ENCODE results near the gene ATP9A.
"Not testable (repeated sequence)": the region's sequence is repeated elsewhere in the genome, so short reads cannot be mapped to it uniquely, and the experiment has no call there.

Gene ATP9A

GRCh38 chr20:51653226-51653625 is 115.0 kb downstream of the ATP9A start:
- no peak for DNase-seq

DNA sequence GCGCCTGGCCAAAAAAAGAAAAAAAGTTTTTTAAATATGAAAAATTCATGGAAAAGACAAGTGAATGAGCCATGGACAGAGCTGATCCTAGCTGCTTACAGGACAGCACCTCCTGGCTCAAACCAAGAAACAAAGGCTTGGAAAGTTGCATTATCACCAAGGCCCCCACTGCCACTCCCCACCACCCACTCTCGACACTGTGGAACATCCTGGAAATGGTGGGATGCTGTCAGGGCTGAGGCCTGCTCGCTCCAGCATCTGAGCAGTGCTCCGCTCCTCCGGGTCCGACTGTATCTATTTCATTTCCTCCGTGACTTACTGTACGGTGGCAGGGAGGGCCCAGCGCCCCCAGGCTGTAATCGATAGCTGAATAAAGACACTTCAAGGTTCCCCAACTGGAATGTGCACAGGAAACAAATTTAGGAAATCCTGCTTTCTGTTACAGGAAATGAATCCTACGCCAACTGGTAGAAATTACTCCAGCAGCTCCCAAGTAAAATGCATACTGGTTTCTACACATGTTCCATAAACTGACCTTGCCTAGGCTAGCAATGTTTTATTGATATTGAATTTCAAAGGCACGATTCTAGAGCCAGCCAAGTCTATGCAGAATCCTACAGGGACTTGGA is 116.2 kb downstream of the ATP9A start:
- DNase-seq = no peak

DNA sequence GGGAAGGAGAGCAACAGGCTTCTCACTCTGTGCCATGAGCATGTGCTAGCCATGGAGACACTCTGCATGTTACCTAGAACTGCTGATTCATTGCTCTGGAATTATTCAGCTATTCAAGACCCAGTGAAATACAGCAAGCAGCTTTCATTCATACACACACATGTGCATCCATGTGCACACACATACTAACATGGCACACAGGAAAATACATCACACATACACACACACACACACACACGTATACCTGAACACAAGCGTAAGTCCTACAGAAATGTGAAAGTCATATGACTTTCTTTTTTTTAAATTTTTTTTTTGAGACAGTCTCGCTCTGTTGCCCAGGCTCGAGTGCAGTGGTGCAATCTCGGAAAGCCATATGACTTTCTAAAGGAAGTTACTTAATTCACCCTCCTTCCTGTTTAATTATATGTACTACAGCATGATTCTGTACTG is 117.5 kb downstream of the ATP9A start:
- DNase-seq = no peak

- no peak for DNase-seq
These were observed 119.6 kb downstream of the ATP9A start for GRCh38 chr20:51648571-51648947.

- DNase-seq = no peak
These were observed 120.3 kb downstream of the ATP9A start for GRCh38 chr20:51647674-51648570.

DNA sequence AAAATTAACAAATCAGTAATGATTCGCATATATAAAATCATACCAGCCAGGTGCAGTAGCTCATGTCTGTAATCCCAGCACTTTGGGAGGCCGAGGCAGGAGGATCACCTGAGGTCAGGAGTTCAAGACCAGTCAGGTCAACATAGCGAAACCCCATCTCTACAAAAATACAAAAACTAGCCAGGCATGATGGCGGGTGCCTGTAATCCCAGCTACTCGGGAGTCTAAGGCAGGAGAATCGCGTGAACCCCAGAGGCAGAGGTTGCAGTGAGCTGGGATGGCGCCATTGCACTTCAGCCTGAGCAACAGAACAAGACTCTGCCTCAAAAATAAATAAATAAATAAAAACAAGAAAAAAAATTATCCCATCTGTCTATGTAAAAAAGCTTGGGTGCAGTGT is 124.4 kb downstream of the ATP9A start:
- not testable (repeated sequence) for DNase-seq

GRCh38 chr20:51643390-51643789 is 124.8 kb downstream of the ATP9A start:
- no peak for DNase-seq

DNA sequence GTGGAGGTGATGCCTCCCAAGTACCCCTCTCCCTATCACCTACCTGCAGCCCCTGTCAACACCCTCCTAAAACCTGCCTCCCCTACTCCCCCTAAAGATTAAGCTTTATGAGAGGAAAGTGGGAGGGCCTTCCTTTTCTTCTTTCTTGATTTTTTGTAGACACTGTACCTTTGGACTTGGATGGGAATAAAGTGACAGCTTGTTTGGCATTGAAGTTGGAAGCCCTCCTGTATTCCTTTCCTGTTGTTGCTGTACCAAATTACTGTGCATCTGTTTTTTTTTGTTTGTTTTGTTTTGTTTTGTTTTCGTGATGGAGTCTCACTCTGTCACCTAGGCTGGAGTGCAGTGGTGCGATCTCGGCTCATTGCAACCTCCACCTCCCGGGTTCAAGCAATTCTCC is 126.3 kb downstream of the ATP9A start:
- DNase-seq = no peak

GRCh38 chr20:51640743-51641142 is 127.4 kb downstream of the ATP9A start:
- DNase-seq = no peak

DNA sequence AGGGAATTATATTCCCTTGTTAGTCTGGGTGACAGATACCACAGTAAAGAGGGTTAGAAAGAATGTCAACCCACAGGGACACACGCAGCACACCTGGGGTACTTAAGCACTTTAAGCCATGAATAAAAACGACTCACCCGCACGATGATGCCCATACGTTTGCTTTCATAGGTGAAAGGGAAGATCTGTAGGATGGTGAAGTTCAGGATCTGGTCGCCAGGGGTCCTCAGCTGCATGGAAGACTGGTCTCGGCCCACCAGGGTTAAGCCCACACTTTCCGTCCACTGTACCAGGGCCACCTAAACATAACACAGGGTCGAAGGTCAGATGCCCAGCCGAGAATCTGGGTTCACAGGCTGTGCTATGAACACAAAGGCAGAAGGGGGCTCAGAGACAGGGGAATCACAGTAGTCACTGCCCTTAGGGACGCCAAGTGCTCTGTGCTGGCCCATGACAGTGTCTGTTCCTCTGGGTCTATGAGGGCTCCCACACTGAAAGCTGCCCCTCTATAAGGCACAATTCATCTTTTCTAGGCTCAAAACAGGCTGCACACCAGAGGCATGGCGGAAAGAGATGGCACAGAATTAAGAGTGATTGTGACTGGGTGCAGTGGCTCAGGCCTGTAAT is 128.9 kb downstream of the ATP9A start:
- DNase-seq = peak; percentile 49

GRCh38 chr20:51637241-51637640 is 130.9 kb downstream of the ATP9A start:
- no peak for DNase-seq

DNA sequence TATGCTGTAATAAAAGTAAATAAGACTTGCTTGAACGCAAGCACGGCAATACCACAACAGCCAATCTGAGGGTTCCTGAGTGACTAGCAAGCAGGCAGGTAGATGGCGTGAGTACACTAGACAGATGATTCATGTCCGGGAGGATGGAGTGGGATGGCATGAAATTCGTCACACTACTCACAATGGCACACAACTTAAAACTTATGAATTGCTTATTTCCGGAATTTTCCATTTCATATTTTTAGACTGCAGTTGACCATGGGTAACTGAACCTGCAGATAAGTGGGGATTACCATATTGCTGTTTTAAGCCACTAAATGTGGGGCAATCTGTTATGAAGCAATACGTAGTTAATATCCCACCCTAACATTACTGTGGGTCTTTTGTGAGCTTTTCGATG is 132.1 kb downstream of the ATP9A start:
- no peak for DNase-seq

- no peak for DNase-seq
These were observed 132.5 kb downstream of the ATP9A start for GRCh38 chr20:51635680-51636079.

DNA sequence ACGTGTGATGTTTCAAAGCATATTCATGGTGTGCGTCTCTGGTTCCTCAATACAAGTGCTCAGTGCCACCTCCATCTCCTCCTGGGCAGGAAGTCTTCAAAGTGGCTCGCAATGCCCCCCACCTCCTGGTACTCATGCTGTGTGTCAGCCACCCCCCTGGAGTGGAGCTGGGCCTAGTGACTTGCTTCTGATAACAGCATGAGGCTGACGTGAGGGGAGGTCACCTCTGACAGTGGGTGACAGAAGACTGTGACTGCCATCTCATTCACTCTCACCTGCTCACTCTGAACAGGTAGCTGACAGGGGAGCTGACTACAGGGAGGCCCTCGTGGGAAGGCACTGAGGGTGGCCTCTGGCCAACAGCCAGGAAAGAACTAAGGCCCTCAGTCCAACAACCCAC is 133.3 kb downstream of the ATP9A start:
- DNase-seq = no peak

GRCh38 chr20:51634257-51634656 is 133.9 kb downstream of the ATP9A start:
- DNase-seq = no peak

DNA sequence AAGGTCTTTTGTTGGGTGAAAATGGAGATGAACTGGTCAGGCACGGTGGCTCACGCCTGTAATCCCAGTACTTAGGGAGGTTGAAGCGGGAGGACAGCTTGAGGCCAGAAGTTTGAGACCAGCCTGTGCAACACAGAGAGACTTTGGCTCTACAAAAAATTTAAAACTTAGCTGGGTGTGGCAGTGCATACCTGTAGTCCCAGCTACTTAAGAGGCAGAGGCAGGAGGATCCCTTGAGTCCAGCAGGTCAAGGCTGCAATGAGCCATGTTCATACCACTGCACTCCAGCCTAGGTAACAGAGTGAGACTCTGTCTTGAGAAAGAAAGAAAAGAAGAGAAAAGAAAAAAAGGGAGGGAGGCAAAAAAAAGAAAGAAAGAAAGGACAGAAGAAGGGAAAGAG is 134.8 kb downstream of the ATP9A start:
- DNase-seq = no peak

DNA sequence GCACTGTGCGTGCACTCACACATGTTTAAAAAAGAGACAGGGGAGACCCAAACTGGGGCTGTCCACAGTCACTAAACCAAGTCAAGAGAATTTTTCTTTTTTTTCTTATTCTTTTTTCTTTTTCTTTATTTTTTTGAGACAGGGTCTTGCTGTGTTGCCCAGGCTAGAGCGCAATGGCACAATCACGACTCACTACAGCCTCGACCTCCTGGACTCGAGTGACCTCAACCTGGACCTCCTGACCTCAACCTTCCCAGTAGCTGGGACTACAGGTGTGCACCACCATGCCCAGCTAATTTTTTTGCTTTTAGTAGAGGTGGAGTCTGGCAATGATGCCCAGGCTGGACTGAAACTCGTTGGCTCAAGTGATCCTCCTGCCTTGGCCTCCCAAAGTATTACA is 136.2 kb downstream of the ATP9A start:
- no peak for DNase-seq

- DNase-seq = no peak
These were observed 136.9 kb downstream of the ATP9A start for GRCh38 chr20:51631011-51631950.

- no peak for DNase-seq
These were observed 138.7 kb downstream of the ATP9A start for GRCh38 chr20:51629399-51630058.

- no peak for DNase-seq
These were observed 139.4 kb downstream of the ATP9A start for GRCh38 chr20:51628533-51629398.

DNA sequence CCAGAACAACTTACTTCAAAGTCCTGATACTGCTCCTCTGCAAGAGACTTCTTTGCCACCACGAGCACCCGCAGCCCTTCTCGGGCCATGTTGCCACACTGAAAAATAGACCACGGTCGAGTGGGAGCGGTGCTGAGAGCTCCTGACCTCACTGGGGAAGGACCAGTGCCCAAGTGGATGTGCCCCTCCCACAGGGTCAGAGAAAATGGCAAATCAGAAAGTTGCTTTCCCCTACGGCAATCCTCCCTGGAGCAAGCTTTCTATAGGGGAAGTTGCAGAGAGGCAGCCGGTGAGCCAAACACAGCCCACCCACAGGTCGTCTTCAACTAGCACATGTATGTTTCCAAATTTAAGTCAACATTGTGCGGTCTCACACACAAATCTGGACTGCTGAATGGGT is 140.6 kb downstream of the ATP9A start:
- DNase-seq = no peak
